GM12892 (cell line): ENCODE data around the gene JAK1. TPM values are rescaled to one million over a fixed set of nuclear protein-coding genes. Genes with fewer than 3 reads are reported as not detected.
"Not testable (repeated sequence)": the region's sequence is repeated elsewhere in the genome, so short reads cannot be mapped to it uniquely, and the experiment has no call there.

Experiments
- DNase-seq: peaks from one replicate; pipeline ENCODE4 v3.0.0; 2011; ENCODE audit not compliant: insufficient read length
- FAIRE-seq: peaks from 2 replicates; lab custom pipeline; 2011; peaks lifted over from hg19 to GRCh38; lab: Jason Lieb, UNC
- POLR2A ChIP-seq: IDR thresholded peaks from 2 replicates; pipeline ENCODE4 v1.6.1; 2011; ENCODE audit warnings: low read depth, low read length, control low read depth
- POLR2AphosphoS5 ChIP-seq: IDR thresholded peaks from 2 replicates; pipeline ENCODE4 v1.6.1; 2011; ENCODE audit warnings: low read depth, low read length, control low read depth
- TAF1 ChIP-seq: IDR thresholded peaks from 2 replicates; pipeline ENCODE4 v1.6.1; 2011; ENCODE audit warnings: low read depth, mild to moderate bottlenecking, control low read depth, low read length, borderline replicate concordance
- polyA plus RNA-seq: library from polyadenylated mRNA; unstranded; fragments of >200 nt; gene quantifications from one replicate; pipeline ENCODE4 v1.2.1, GENCODE V29; 2012; ENCODE audit warnings: missing spikeins, inconsistent platforms; ENCODE audit not compliant: missing spikeins

The JAK1 gene
- 21.8 TPM for polyA plus RNA-seq

- TF ChIP-seq POLR2A, result peak; percentile 74; the same call in 1 of the 2 replicates
- TF ChIP-seq POLR2AphosphoS5, result no peak
- peak; percentile 87 for DNase-seq
- peak; percentile 91 for FAIRE-seq
Measured at GRCh38 chr1:64966158-64966971, at the start of gene JAK1. Gene JAK1, minus strand, starts transcription at chr1:64966549. Its CDS starts 80,285 bp downstream, at chr1:64886264.

GRCh38 chr1:65014321-65014720, 48.0 kb upstream of the JAK1 start:
- FAIRE-seq, result no peak
- TF ChIP-seq TAF1 (no peak), POLR2A (no peak), POLR2AphosphoS5 (no peak)

GRCh38 chr1:65011983-65012382, 45.6 kb upstream of the JAK1 start:
- DNase-seq (no peak), FAIRE-seq (no peak)
- no peak for TF ChIP-seq POLR2AphosphoS5
- no peak for TF ChIP-seq TAF1
- no peak for TF ChIP-seq POLR2A

More at GRCh38 chr1:65014321-65014720, 48.0 kb upstream of the JAK1 start:
- no peak for DNase-seq

- DNase-seq, result no peak
- TF ChIP-seq POLR2A (no peak), POLR2AphosphoS5 (no peak), TAF1 (no peak)
- FAIRE-seq, result no peak
Measured at GRCh38 chr1:65009724-65010420, 43.5 kb upstream of the JAK1 start.

- TF ChIP-seq POLR2A, result no peak
- TF ChIP-seq TAF1, result no peak
- TF ChIP-seq POLR2AphosphoS5, result no peak
- no peak for DNase-seq
- FAIRE-seq, result no peak
Measured at GRCh38 chr1:65009176-65009575, 42.8 kb upstream of the JAK1 start.

- FAIRE-seq, result no peak
- DNase-seq, result no peak
- no peak for TF ChIP-seq POLR2AphosphoS5
- TF ChIP-seq TAF1, result no peak
- no peak for TF ChIP-seq POLR2A
Measured at GRCh38 chr1:65006806-65007205, 40.5 kb upstream of the JAK1 start.

GRCh38 chr1:65003316-65003664, 36.9 kb upstream of the JAK1 start:
- peak; percentile 54 for FAIRE-seq
- DNase-seq, result no peak
- no peak for TF ChIP-seq POLR2AphosphoS5
- TF ChIP-seq POLR2A, result no peak
- TF ChIP-seq TAF1, result no peak

GRCh38 chr1:65002508-65003315, 36.4 kb upstream of the JAK1 start:
- FAIRE-seq (peak; percentile 63), DNase-seq (peak; percentile 33)
- TF ChIP-seq TAF1 (no peak), POLR2AphosphoS5 (no peak), POLR2A (no peak)

GRCh38 chr1:65002156-65002507, 35.8 kb upstream of the JAK1 start:
- DNase-seq (no peak), FAIRE-seq (peak; percentile 58)
- TF ChIP-seq POLR2A (no peak), POLR2AphosphoS5 (no peak), TAF1 (no peak)

GRCh38 chr1:65001231-65001792, 35.0 kb upstream of the JAK1 start:
- DNase-seq (peak; percentile 50), FAIRE-seq (peak; percentile 53)
- TF ChIP-seq POLR2AphosphoS5 (no peak), POLR2A (no peak), TAF1 (no peak)

GRCh38 chr1:64998425-64998948, 32.1 kb upstream of the JAK1 start:
- not testable (repeated sequence) for DNase-seq, FAIRE-seq
